GM18520 (cell line): ENCODE data around the gene BBIP1.
A peak's percentile ranks its signal among the peaks of the same experiment; 100 is the strongest.

Source experiments
- ATAC-seq: cut with Tn5 transposase; IDR thresholded peaks from one replicate; pipeline ENCODE4 v1.9.1; 2021; ENCODE audit not compliant: unreplicated experiment

BBIP1 gene

DNA sequence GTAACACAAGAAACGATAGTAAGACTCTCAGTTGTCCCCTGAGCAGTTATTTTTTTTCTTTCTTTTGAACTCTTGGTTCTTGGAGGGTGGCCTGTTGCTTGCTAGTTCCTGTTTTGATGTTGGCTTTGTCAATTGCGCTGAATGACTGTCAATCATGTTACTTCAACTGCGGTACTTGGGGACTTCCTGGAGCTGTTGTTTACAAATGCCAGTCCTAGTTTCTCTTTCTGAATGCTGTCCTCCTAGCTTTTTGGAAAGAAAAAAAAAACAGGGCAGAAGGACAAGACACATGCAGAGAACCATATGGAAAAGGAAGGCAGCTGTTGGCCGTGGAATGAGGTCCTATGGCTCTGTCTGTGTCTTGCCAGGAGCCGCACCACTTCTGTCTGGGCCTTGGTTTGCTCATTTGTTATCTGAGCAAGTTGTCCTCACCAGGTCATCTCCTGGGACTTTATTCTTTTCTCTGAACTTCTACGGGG lies 54.3 kb downstream of the BBIP1 start:
- peak; percentile 54 for ATAC-seq

DNA sequence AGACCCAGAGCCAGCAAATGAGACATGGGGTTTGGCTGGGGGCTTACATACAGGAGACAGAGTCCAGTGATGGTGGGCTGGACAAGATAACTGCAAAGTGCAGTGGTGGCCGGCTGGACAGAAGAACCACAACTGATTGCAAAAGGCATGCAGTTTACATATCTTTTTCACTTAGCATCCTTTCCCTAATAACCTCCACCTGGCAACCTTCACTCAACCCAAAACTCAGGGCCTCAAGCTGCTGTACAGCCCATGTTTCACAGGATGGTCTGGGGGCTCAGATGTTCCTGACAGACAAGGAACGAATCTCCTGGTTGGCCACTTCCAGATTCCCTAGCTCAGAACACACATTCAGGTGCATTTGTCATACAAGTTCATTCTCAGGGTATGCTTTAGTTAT lies 55.0 kb downstream of the BBIP1 start:
- no peak for ATAC-seq

DNA sequence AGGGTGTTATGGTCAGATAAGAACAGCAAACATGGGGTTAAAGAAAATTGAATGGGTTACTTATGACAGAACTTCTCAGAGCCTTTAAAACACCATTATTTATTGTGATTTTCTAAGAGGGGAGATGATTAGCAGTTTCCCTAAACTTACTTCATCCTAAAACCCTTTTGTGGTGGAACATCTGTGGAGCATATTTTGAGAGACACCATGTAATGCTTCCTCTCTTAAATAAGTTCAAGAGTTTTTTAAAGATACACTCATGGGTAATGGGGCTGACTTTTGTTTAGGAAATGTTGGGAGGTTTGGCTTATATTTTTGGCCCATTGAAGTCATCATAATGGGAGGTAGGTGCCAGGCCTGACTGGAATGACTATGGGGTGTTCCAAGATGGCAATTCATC lies 55.6 kb downstream of the BBIP1 start:
- ATAC-seq, result no peak

DNA sequence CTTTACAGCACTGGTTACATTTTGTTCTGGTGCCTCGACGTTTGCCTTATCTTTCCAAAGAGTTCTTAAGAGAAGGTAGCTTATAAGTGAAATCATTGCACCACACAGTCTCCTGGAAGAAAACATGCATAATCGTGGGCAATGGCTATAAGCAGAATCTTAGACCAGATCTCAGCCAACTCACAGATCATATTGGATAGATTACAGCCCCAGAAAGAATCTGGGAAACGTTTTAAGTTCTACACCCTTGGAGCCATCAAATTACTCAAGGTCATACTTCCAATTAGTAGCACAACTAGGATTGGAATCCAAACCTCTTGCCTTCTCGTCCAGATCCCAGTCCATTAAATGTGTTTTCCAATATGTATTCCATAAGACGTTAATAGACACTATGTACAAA lies 56.0 kb downstream of the BBIP1 start:
- no peak for ATAC-seq

DNA sequence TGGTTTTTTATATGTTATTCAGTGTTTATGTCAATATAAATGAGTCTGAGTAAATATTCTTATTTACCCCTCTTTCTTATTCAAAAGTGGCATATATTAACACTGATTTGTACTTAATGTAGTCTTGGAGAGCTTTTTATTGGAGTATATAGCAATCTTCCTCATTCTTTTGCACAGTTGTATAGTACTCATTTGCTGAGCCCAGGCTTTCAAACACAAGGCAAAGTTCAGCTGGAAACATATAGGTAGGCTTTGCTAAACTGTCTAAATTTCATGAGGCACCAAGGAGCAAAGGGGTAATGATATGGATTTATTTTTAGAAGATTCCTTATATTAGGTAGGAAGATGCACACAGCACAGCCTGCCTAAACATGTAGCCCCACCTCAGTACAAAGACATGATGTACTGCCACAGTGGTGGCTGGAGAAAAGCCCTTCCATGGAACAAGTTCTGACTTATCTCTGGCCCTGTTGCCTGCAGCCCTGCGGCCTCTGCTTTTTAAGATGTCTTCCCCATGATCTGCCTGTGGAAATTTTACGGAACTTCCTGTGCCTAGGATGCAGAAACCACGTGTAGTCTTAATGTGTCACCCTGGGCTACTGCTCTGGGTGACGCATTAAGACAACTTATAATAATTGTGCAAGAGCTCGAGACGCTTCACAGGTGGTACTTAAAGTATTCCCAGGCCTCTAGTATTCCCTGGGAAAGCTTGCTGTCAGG lies 56.9 kb downstream of the BBIP1 start:
- ATAC-seq, result no peak

DNA sequence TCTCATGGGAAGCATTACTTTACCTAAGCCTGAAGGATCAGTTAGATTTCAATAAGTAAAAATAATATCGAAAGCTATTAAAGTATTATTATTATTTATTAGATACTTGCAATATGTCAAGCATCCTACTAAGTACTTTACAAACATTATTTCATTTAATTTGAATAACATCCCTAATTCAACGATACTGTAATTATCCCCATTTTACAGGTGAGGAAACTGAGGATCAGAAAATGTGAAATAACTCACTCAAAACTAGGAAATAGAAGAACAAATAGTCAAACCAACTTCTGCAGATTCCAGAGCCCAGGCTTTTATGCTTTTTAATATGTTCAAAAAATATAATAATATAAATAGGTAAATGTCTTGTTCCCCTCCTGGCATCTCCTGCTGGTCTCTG lies 57.5 kb downstream of the BBIP1 start:
- no peak for ATAC-seq

DNA sequence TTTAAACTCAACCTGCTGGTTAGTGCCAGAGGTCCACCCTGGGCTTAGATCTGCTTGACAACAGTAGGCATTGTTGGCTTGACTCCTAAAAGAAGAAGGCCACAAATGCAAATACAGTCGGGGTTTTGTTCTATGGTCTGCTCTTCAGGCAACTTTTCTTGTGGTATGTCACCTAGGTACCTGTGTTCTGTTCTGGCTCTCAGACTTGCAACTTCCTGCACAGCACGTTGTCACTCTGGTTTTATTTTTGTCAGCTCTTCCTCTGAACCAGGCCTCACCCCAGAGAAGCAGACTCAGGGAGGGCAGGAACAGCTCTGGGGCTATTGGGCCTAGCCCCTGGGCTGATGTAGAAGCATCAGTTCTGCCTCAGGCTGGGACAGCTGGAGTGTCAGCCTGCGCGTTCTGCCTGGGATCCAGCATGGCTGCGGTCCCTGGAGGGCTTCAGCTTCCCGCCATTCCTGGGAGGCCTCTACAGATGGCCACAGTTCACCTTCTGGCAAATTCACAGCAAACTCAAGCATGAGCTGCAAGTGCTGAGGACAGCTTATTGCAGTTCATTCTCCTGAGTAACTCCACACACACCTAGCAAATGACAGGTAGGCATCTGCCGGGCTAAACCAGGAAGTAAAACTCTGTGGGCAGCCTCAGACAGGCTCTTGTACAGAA lies 58.3 kb downstream of the BBIP1 start:
- ATAC-seq, result peak; percentile 54

DNA sequence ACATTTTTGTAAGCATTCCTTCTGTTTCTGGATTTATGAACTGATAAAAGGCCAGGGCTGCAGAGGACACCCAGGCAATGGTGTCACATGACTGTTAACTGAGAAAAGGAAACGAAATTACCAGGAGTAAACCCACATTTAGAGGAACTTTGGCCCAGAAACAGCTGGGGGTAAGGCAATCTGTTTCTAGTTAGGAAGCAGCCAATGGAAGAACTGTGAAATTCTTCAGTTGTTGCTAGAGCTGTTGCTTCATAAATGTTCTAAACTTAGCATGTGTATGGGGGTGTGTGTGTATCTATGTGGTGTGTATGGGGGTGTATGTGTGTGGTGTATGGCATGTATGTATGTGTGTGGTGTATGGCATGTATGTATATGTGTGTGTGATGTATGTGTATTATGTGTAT lies 59.0 kb downstream of the BBIP1 start:
- ATAC-seq, result no peak

DNA sequence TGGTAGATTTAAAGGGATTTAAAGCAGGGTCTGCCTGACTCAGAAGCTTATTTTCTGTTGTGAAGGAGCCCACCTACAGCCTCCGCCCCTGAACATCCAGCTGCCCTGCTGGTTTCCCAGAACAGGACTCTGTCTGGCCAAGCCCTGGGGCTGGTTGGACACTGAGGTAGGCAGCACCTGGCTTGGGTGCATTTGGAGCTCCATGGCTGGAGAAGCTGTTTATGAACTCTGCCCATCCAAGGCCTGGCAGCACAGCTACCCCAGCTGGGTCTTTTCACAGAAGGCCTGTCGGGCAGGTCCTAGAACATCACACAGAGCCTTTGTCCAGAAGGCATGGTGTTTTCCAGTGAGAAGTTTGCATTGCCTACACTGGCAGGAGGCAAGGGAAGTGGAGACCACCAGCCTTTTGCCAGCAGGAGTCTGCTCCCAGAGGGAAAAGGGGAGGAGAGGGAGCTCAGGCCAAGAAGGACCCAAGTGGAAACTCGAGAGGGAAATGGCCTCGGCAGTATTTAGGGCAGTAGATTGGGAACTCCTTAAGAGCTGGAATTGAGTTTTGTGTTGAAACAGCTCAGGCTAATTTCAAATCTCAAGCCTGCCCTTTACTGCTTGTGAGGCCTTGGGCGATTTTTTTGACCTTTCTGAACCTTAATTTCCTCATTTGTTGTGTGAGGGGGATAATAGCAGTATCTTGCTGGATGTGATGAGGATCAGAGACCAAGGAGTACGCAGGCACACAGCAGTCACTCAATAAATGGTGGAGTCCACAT lies 59.6 kb downstream of the BBIP1 start:
- no peak for ATAC-seq

DNA sequence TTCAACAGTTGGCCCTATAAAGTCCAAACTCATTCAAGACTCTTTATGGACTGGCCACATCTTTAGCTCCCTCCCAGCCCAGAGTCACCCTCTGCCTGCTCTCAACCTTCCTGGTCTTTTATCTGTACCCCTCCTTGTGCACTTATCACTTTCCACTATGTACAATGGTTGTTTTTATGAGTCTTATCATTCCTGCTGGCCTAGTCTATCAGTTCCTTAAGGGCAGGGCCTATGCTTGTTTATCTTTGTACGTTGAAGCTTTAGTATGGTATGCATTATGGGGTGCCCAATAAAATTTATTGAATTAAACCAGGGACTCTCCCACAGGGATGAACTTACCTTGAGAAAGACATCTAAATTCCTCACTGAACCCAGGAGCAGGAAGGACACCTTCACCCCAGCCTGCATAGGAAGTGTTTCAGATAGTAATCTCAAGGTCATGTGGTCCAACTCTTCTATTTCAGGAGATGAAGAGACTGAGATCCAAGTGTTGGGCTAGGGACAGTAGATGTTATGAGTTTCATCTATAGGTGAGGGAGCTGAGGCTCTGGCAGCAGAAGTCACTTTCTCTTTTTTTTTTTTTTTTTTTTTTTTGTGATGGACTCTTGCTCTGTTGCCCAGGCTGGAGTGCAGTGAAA lies 60.6 kb downstream of the BBIP1 start:
- no peak for ATAC-seq

DNA sequence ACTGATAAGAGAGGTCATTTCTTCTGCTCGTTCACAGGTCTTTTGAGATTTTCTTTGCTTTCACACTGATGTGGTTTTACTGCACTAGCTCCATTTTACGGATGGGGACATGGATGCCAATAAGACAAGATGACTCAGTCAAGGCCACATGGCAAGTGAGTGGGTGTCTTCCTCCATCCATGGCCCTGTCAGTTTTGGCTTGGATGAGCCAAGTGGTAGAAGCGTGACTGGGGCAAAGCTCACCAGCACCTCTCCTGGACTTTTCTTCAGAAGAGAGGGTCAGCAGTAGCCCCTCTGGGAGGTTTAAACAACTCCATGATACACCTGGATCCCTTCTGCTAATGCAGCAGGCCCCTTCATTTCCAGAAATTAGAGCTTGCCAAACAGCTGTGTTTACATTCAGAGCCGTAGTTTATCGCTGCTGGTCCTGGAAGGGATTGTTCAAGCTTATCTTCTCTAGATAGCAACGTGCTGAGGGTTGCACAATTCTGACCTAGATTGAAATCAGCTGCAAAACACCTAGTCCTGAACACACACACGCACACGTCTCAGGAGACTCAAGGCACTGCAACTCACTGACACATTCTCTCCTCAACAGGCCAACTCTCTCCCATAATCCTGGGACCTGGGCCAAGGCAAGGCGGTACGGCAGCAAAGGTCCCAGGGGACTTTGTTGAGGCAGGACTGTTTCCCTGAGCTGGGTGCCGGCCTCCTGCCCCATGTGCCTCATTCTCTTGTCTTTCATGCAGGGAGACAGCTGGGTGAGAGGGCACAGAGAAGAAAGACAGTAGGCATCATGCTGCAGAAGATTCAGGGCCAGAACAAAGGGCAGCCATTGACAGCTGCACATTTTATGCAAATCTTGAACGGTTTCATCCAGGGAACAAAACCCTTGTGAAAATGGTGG lies 61.5 kb downstream of the BBIP1 start:
- no peak for ATAC-seq

DNA sequence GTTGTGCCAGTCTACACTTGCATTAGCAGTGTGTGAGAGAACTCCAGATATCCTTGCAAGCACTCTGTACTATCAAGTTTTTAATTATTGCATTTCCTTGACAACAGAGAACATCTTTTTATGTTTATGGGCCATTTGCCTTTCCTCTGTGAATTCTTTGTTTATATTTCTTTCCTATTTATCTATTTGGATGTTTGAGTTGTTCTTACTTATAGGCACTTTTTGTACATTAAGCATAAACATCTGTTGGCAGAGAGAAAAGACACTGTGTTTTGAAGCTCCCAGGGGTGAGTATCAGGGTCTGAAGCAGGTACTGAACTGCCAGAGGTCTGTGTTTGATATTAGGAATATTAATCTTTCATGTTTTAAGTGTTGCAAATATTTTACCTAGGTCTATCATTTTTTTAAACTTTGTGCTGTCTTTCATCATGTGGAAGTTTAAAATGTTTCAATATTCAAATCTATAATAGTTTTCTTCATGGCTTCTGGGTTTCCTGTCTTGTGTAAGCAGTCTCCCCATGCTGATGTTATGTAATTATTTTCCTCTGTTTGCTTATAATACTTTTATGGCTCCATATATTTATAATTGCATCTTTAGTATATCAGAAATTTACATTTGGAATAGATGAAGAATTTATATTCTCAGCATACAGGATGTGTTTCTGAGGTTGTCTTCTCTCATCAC lies 64.9 kb downstream of the BBIP1 start:
- no peak for ATAC-seq

DNA sequence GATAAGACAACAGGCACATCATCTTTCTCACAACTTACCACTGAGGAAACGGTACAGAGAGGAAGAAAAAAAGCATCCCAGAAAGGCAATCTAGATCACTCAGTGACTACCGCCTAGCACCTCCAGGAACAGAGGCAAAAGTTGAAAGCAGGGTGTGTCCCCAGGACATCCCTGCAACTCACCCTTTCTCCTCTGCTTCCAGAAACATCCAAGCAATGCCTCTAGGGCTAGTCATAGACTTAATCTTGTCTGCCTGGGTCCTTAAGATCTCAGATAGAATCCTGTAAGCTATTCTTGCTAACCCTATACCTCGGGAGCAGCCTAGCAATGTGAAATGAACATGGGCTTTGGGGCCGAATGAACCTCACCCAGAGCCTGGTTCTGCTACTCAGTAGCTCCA lies 66.0 kb downstream of the BBIP1 start:
- no peak for ATAC-seq

DNA sequence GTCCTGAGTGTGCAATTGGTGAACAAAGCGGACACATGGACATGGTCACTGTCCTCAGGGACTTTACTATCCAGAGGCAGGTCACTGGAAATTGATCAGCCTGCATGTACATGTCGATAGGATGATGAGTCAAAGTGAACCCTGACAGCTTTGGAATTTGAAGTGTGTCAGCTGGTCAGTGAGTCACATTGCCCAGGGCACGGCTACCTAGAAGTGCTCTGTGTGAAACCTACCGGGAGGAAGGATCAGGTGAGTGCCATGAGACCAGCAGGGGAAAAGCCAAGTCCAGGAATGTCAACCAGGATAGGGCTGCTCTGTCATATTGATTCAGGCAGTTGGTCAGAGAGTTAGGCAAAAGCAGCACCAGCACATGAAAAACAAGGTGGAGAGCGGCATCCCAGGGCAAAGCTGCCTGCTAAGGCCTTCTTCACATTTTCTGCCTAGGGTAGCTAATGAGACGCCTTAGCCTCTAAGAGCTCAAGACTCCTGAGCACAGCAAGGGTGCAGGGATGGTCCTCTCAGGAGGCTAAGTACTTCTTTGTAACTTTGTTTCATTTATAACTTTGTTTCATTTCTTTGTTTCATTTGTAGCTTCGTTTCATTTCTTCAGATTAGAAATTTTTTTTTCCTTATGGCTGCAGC lies 66.6 kb downstream of the BBIP1 start:
- ATAC-seq, result no peak

DNA sequence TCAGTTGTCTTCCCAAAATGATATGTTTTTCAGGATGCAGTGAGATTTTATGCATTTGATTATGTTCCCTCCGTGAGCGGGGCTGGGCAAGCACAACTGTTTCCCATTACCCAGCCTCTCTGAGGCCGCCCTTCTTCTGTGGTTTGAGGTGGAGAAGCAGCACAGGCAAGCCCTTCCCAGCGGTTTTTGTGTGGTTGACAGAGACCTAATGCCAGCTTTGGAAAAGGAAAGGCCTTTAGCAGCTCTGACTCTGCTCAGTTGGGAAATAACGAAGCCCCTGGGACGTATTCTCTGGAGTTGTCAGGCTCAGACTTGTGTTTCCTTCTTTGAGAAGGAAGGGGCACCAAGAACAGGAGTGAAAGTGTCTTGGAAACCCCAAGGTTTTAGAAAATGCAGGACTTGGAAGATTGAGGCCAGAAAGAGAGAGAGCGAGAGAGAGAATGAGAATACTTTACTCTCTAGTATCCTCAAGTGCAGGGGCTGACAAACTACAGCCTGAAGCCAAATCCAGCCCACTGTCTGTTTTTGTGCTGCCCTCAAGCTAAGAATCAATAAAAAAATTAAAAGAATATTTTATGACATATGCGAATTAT lies 67.9 kb downstream of the BBIP1 start:
- no peak for ATAC-seq

DNA sequence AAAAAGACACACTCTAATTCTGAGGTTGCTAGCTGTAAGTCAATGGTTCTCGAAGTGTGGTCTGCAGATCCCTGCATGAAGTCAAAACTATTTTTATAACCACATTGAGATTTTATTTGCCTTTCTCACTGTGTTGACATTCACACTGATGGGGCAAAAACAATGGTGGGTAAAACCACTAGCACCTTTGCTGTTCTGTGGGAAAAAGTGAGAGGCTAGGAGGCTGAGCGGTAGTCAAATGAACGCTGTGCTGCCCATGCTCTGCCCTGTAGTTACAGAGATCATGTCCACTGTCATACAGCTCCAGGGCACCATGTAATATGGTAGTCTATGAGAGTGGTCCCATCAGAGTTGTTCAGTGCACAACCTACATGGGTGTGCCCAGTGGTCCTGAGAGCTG lies 68.9 kb downstream of the BBIP1 start:
- ATAC-seq, result peak; percentile 43
